ENCODE data around the gene SLC23A3.
A peak's percentile ranks its signal among the peaks of the same experiment; 100 is the strongest.
"Not testable (repeated sequence)": the region's sequence is repeated elsewhere in the genome, so short reads cannot be mapped to it uniquely, and the experiment has no call there.

The SLC23A3 gene

GRCh38 chr2:219204425-219205164 lies 34.8 kb upstream of the SLC23A3 start:
- DNase-seq = no peak

- DNase-seq = not testable (repeated sequence)
Observed at GRCh38 chr2:219201331-219201730, 31.5 kb upstream of the SLC23A3 start.

- DNase-seq = peak; percentile 25
Observed at GRCh38 chr2:219200502-219201326, 30.9 kb upstream of the SLC23A3 start.

GRCh38 chr2:219199470-219200211 lies 29.8 kb upstream of the SLC23A3 start:
- no peak for DNase-seq

GRCh38 chr2:219198974-219199373 lies 29.1 kb upstream of the SLC23A3 start:
- DNase-seq = no peak

GRCh38 chr2:219197388-219197787 lies 27.6 kb upstream of the SLC23A3 start:
- no peak for DNase-seq

GRCh38 chr2:219186754-219187456 lies 17.1 kb upstream of the SLC23A3 start:
- DNase-seq = peak; percentile 28

GRCh38 chr2:219184121-219184520 lies 14.3 kb upstream of the SLC23A3 start:
- no peak for DNase-seq

- no peak for DNase-seq
Observed at GRCh38 chr2:219183151-219183772, 13.4 kb upstream of the SLC23A3 start.

- peak; percentile 17 for DNase-seq
Observed at GRCh38 chr2:219182331-219183150, 12.7 kb upstream of the SLC23A3 start.

GRCh38 chr2:219181531-219181930 lies 11.7 kb upstream of the SLC23A3 start:
- DNase-seq = no peak

- DNase-seq = no peak
Observed at GRCh38 chr2:219180961-219181360, 11.1 kb upstream of the SLC23A3 start.

- DNase-seq = no peak
Observed at GRCh38 chr2:219179601-219180465, 10.0 kb upstream of the SLC23A3 start.

GRCh38 chr2:219178377-219179175 lies 8.7 kb upstream of the SLC23A3 start:
- DNase-seq = peak; percentile 57

GRCh38 chr2:219177552-219178376 lies 7.9 kb upstream of the SLC23A3 start, which contains the start of gene RETREG2:
Gene RETREG2 (plus strand): TSS chr2:219178275. CDS start chr2:219178353, 78 bp downstream.
- DNase-seq = peak; percentile 87

GRCh38 chr2:219176818-219177551 lies 7.2 kb upstream of the SLC23A3 start, which contains the start of gene CNPPD1:
Gene CNPPD1 (minus strand): TSS chr2:219176925. CDS start chr2:219176828, 97 bp downstream.
- peak; percentile 93 for DNase-seq

Data from activated CD4-positive, alpha-beta T cell treated with anti-CD3 and anti-CD28 coated beads, Interleukin-2, Interleukin-6, amounts not matched to agents 100 ng/mL and 50 ng/mL, durations not matched to agents 16 hours and 8 hours (primary cell).